Esophagus muscularis mucosa (tissue), 4 donors: ENCODE measurements around the gene TENM4. TPM values are rescaled to one million over a fixed set of nuclear protein-coding genes. Genes with fewer than 3 reads are reported as not detected.
A peak's percentile ranks its signal among the peaks of the same experiment; 100 is the strongest.

ENCODE experiments used
- DNase-seq: peaks from one replicate; pipeline ENCODE4 v3.0.0-alpha.2; 2017; ENCODE audit errors: extremely low spot score
- H3K27ac ChIP-seq, 4 donors: fragments of 200-600 bp; sonication (generic); replicated peaks in 1 of 4; 1 replicate in 3 of 4; 2 replicates in 1 of 4; pipeline ENCODE4 v1.5.1; 2016 to 2019; ENCODE audit warnings: mild to moderate bottlenecking in 1 of 4
- H3K27me3 ChIP-seq, 4 donors: fragments of 200-600 bp; sonication (generic); one replicate each; pipeline versions ENCODE4 v1.5.1 to v1.6.0; 2016 to 2019
- H3K36me3 ChIP-seq, 4 donors: fragments of 200-600 bp; sonication (generic); one replicate each; pipeline ENCODE4 v1.5.1; 2016 to 2019
- H3K4me1 ChIP-seq, 4 donors: fragments of 200-600 bp; sonication (generic); one replicate each; pipeline ENCODE4 v1.5.1; 2016 to 2019
- H3K4me3 ChIP-seq, 4 donors: fragments of 200-600 bp; sonication (generic); 1 replicate in 2 of 4; 2 replicates in 2 of 4; pipeline ENCODE4 v1.5.1; 2016 to 2019; ENCODE audit warnings: mild to moderate bottlenecking in 4 of 4, moderate library complexity in 1 of 4
- H3K9me3 ChIP-seq, 4 donors: fragments of 200-600 bp; sonication (generic); 1 replicate in 3 of 4; 2 replicates in 1 of 4; pipeline ENCODE4 v1.5.1; 2016 to 2019
- EP300 ChIP-seq: sonication (generic); formaldehyde crosslinking; IDR thresholded peaks from one replicate; pipeline ENCODE4 v1.6.1; 2017; ENCODE audit warnings: antibody characterized with exemption
- POLR2A ChIP-seq: fragments of 450-650 bp; IDR thresholded peaks from one replicate; pipeline ENCODE4 v1.6.1; 2017; ENCODE audit warnings: antibody characterized with exemption, moderate library complexity, mild to moderate bottlenecking, low read depth
- POLR2AphosphoS5 ChIP-seq, 2 donors: sonication (generic); formaldehyde crosslinking; IDR thresholded peaks; one replicate each; pipeline ENCODE4 v1.6.1; 2017; ENCODE audit warnings: antibody characterized with exemption in 2 of 2
- WGBS: methylation state at CpG from one replicate; pipeline ENCODE4 v1.1.5; 2018; 5-methylcytosine and 5-hydroxymethylcytosine counted together
- intact Hi-C: fragments of 100-400 bp; cut with DNase I; formaldehyde crosslinking; loops from one replicate; pipeline ENCODE4 v1.15.1; 2023
- total RNA-seq, 4 donors: library from RNA; depleted of rRNA; stranded (reverse); fragments of >200 nt; gene quantifications; one replicate each; pipeline versions ENCODE4 v1.1.0 to v1.2.1, GENCODE V29; 2016
- TF ChIP-seq, protein P1 (sequence below), 3 experiments: fragments of 200-600 bp in 2 of 3; fragments of 450-650 bp in 1 of 3; sonication (generic) in 2 of 3; IDR thresholded peaks; one replicate each; pipeline ENCODE4 v1.5.1; 2017 to 2019; ENCODE audit warnings: antibody characterized with exemption in 3 of 3, mild to moderate bottlenecking in 2 of 3, moderate library complexity in 1 of 3

Gene TENM4
- total RNA-seq, 4 donors from 2014 or later: 4.1 to 9.6 (median 8.0) TPM

DNA sequence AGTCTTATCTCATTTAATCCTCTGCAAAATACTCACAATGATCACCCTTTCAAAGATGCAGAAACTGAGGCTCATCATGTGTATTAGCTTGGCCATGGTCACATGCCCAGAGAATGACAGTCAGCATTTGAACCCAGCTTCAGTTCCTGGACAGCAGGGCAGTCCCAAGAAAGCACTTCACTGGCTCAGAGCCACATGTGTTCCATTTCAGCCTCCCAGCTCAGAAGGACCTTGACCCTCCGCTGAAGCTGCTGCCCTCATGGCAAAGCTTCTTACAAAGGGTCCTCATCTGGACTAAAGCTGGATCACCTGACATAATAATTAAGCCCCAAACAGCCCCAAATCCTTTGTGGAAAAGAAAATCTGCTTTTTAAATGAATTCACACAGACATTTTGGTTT, 37.0 kb downstream of the TENM4 start:
- Histone ChIP-seq H3K27me3 (no peaks in the 10 kb centered on the region), H3K27ac (no peak overlapping the region), H3K9me3 (no peaks in the 10 kb centered on the region), H3K4me3 (no peak overlapping the region), H3K4me1 (peaks cover 0 to 3% (median 0%) of the 10 kb centered on the region in 4 donors), H3K36me3 (no peaks in the 10 kb centered on the region)
- DNase-seq: no peak
- intact Hi-C loops: loop anchor here (2.0 to 5.0 kb wide), 2 partner anchors 38 to 89 kb away; partner anchors contain the start of gene TENM4
- TF ChIP-seq, protein P1, sequence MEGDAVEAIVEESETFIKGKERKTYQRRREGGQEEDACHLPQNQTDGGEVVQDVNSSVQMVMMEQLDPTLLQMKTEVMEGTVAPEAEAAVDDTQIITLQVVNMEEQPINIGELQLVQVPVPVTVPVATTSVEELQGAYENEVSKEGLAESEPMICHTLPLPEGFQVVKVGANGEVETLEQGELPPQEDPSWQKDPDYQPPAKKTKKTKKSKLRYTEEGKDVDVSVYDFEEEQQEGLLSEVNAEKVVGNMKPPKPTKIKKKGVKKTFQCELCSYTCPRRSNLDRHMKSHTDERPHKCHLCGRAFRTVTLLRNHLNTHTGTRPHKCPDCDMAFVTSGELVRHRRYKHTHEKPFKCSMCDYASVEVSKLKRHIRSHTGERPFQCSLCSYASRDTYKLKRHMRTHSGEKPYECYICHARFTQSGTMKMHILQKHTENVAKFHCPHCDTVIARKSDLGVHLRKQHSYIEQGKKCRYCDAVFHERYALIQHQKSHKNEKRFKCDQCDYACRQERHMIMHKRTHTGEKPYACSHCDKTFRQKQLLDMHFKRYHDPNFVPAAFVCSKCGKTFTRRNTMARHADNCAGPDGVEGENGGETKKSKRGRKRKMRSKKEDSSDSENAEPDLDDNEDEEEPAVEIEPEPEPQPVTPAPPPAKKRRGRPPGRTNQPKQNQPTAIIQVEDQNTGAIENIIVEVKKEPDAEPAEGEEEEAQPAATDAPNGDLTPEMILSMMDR (IDR thresholded peaks at IDR 0.05): no peak
- no peak for TF ChIP-seq EP300
- no peak for TF ChIP-seq POLR2AphosphoS5 (IDR thresholded peaks at IDR 0.05)
- TF ChIP-seq POLR2A: no peak
- 100% methylated on average over 1 of the region's 1 CpG for WGBS

DNA sequence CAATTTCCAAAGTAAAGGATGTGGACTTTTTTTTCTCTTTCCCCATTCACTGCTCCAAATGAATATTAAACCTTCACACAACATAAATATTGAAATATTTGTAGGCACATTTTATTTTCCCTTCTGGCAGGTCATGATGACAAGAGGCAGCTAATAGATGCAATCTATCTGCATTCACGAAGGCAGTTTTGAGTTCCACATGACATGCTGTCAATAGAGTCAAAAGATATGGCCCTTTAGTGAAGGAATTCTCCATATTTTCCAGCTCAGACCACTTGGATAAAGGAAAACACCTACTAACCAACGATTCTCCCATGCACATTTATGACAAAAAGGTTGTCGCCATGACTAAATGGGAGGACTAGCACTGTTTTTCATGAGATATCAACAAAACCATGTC, 37.9 kb downstream of the TENM4 start:
- H3K36me3 ChIP-seq: no peaks in the 10 kb centered on the region
- intact Hi-C loops: loop anchor here (2.0 to 5.0 kb wide), 2 partner anchors 39 to 90 kb away; partner anchors contain the start of gene TENM4
- H3K27ac ChIP-seq: no peak overlapping the region
- H3K27me3 ChIP-seq: no peaks in the 10 kb centered on the region
- DNase-seq: no peak
- H3K4me3 ChIP-seq: no peak overlapping the region
- 92% methylated on average over 3 of the region's 3 CpGs for WGBS
- no peaks in the 10 kb centered on the region for H3K9me3 ChIP-seq
- TF ChIP-seq EP300 (no peak), POLR2AphosphoS5 (IDR thresholded peaks at IDR 0.05) (no peak), POLR2A (no peak)
- TF ChIP-seq, protein P1 (IDR thresholded peaks at IDR 0.05): no peak
- peaks cover 0 to 3% (median 0%) of the 10 kb centered on the region in 4 donors for H3K4me1 ChIP-seq

DNA sequence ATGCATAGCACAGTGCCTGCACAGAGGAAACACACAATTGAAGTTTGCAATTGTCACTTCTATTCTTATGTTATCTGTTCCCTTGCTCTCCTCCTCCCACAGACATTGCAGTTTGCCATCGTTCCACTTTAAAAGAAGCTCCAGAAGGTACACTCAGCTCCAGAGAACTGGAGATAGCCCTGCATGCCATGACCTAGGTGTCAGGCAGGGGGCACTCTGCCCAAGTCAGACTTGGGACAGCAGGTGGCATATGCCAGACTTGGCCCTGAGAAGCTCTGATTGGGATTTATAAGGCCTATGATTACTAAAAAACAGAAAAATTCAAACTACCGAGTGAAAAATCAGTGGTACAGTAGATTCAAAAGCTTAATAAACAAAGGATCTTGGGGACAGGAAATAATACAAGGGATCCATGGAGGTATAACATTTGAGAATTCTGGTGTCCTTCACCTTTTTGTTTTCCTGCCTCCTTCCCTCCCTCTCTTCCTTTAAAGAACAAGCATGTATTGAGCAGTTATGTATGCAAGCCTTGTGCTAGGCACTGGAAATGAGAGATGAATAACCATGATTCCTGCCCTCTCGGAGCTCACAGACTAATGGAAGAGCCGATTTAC, 40.0 kb downstream of the TENM4 start:
- TF ChIP-seq, protein P1 (IDR thresholded peaks at IDR 0.05): peak; percentile 68 to 78 (median 71)
- TF ChIP-seq POLR2A: no peak
- Histone ChIP-seq H3K27ac (no peak overlapping the region), H3K36me3 (no peaks in the 10 kb centered on the region), H3K4me3 (no peak overlapping the region), H3K27me3 (no peaks in the 10 kb centered on the region), H3K4me1 (peaks cover 0 to 3% (median 0%) of the 10 kb centered on the region in 4 donors), H3K9me3 (no peaks in the 10 kb centered on the region)
- intact Hi-C loops: loop anchor here (5.0 kb wide), 1 partner anchor 41 kb away; the partner anchor contains the start of gene TENM4
- DNase-seq: no peak
- 77% methylated on average over 4 of the region's 4 CpGs for WGBS

DNA sequence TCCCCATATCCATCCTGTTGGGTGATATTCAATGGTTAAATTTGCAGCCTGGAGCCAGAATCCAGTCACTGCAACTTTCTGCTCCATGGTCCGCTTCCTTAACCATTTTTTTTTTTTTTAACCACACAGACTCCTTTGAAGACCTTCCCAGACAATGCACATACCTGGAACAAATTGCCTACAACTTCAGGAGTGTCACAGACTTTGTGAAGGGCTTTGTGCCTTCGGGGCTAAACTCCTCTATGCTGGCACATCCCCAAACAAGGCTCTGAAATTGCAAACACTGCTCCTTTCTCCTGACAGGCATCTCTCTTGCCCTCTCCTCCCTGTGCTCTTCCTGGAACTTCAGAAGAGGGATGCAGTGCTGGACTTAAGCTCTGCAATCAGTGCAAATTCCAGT, 40.6 kb downstream of the TENM4 start:
- intact Hi-C loops: loop anchor here (5.0 kb wide), 1 partner anchor 42 kb away; the partner anchor contains the start of gene TENM4
- no peak overlapping the region for H3K27ac ChIP-seq
- H3K9me3 ChIP-seq: no peaks in the 10 kb centered on the region
- TF ChIP-seq POLR2A (no peak), POLR2AphosphoS5 (IDR thresholded peaks at IDR 0.05) (no peak), EP300 (no peak)
- TF ChIP-seq, protein P1 (IDR thresholded peaks at IDR 0.05): no peak
- H3K4me3 ChIP-seq: no peak overlapping the region
- WGBS: 57% methylated on average over 2 of the region's 2 CpGs
- H3K27me3 ChIP-seq: no peaks in the 10 kb centered on the region
- H3K36me3 ChIP-seq: no peaks in the 10 kb centered on the region
- H3K4me1 ChIP-seq: peaks cover 0 to 3% (median 0%) of the 10 kb centered on the region in 4 donors
- no peak for DNase-seq
